GM12878 (cell line): Measurements from ENCODE around the gene BUB1B. TPM values are rescaled to one million over a fixed set of nuclear protein-coding genes. Genes with fewer than 3 reads are reported as not detected.

Experiments
- BCL11A ChIP-seq: IDR thresholded peaks from 2 replicates; pipeline ENCODE4 v1.6.1; 2011; ENCODE audit warnings: low read depth, low read length
- CREM ChIP-seq: IDR thresholded peaks from 2 replicates; pipeline ENCODE4 v1.6.1; 2014; ENCODE audit warnings: antibody characterized with exemption, low read depth
- GABPA ChIP-seq: IDR thresholded peaks from 2 replicates; pipeline ENCODE4 v1.6.1; 2014; ENCODE audit warnings: antibody characterized with exemption, low read depth, mild to moderate bottlenecking, inconsistent platforms
- HDGF ChIP-seq: fragments of 450-650 bp; IDR thresholded peaks from 2 replicates; pipeline ENCODE4 v1.6.1; 2016; ENCODE audit warnings: antibody characterized with exemption
- MAX ChIP-seq: IDR thresholded peaks from 2 replicates; pipeline ENCODE4 v1.6.1; 2012; ENCODE audit warnings: low read depth, low read length, improper control_type of control experiment
- MEF2A ChIP-seq: IDR thresholded peaks from 2 replicates; pipeline ENCODE4 v1.6.1; 2011; ENCODE audit warnings: low read depth, mild to moderate bottlenecking, low read length, moderate library complexity; ENCODE audit not compliant: insufficient read depth
- MTA2 ChIP-seq: fragments of 450-650 bp; IDR thresholded peaks from 2 replicates; pipeline ENCODE4 v1.6.1; 2016; ENCODE audit warnings: low read depth, mild to moderate bottlenecking, moderate library complexity
- NFIC ChIP-seq: IDR thresholded peaks from 2 replicates; pipeline ENCODE4 v1.6.1; 2012; ENCODE audit warnings: low read depth, mild to moderate bottlenecking, inconsistent platforms, low read length, moderate library complexity
- NRF1 ChIP-seq: conservative IDR thresholded peaks from 2 replicates; pipeline ENCODE4 v1.6.1; 2011; ENCODE audit warnings: mild to moderate bottlenecking, low read depth, low read length, improper control_type of control experiment
- PAX8 ChIP-seq: fragments of 450-650 bp; IDR thresholded peaks from 2 replicates; pipeline ENCODE4 v1.6.1; 2017; ENCODE audit warnings: mild to moderate bottlenecking, moderate library complexity
- PRDM15 ChIP-seq: fragments of 450-650 bp; formaldehyde crosslinking; IDR thresholded peaks from 2 replicates; pipeline ENCODE4 v1.4.0; 2020; ENCODE audit warnings: mild to moderate bottlenecking, moderate library complexity
- REST ChIP-seq: IDR thresholded peaks from 2 replicates; pipeline ENCODE4 v1.6.1; 2012; ENCODE audit warnings: mild to moderate bottlenecking, low read depth, low read length
- STAT3 ChIP-seq: IDR thresholded peaks from 2 replicates; pipeline ENCODE4 v1.6.1; 2011; ENCODE audit warnings: low read depth, low read length, improper control_type of control experiment
- TARDBP ChIP-seq: IDR thresholded peaks from 2 replicates; pipeline ENCODE4 v1.6.1; 2016; ENCODE audit warnings: borderline replicate concordance
- TCF12 ChIP-seq: IDR thresholded peaks from 2 replicates; pipeline ENCODE4 v1.6.1; 2011; ENCODE audit warnings: low read depth, mild to moderate bottlenecking, low read length
- USF2 ChIP-seq: IDR thresholded peaks from 2 replicates; pipeline ENCODE4 v1.6.1; 2011; ENCODE audit warnings: low read depth, low read length, improper control_type of control experiment, borderline replicate concordance
- YY1 ChIP-seq: IDR thresholded peaks from 2 replicates; pipeline ENCODE4 v1.6.1; 2011; ENCODE audit warnings: low read depth, mild to moderate bottlenecking, low read length
- ZBTB11 ChIP-seq: fragments of 450-650 bp; formaldehyde crosslinking; IDR thresholded peaks from 2 replicates; pipeline ENCODE4 v1.5.0; 2022; ENCODE audit warnings: mild to moderate bottlenecking, missing genetic modification characterization
- polyA plus RNA-seq, 11 experiments: library from polyadenylated mRNA; depleted of rRNA in 4 of 11; unstranded in 6 of 11; stranded (reverse) in 5 of 11; fragments of >200 nt; fragmentation: Nextera tagmentation in 4 of 11; fragmentation: Illumina TruSeq in 1 of 11; extraction: Ambion mirVana in 4 of 11; extraction: Trizol in 1 of 11; gene quantifications; 1 replicate in 1 of 11; 2 replicates in 10 of 11; pipeline versions ENCODE4 v1.2.1 to v1.2.3, GENCODE V29; 2011 to 2016; ENCODE audit warnings: inconsistent platforms in 2 of 11, missing spikeins in 2 of 11, low read depth in 1 of 11
- total RNA-seq, 4 experiments: library from RNA; depleted of rRNA in 3 of 4; stranded (reverse); fragments of >200 nt in 3 of 4; fragmentation: Illumina TruSeq in 1 of 4; extraction: Trizol in 1 of 4; gene quantifications; 2 replicates each; pipeline versions ENCODE4 v1.2.1 to v1.2.3, GENCODE V29; 2013 to 2021

The BUB1B gene
- total and polyA plus RNA-seq, 10 of the 15 experiments (the other 5 are each of a cell fraction or from before 2014, with no cell fraction given) = 29.1 to 98.6 (median 77.3) TPM

- no peak for TF ChIP-seq REST
- no peak for TF ChIP-seq ZBTB11 (CRISPR knock-in tag)
- TF ChIP-seq BCL11A = peak; percentile 70; the same call in 1 of the 2 replicates
- TF ChIP-seq PAX8 = no peak
- TF ChIP-seq NRF1 = no peak
- peak; percentile 90 for TF ChIP-seq MEF2A
- no peak for TF ChIP-seq PRDM15 (CRISPR knock-in tag)
- TF ChIP-seq GABPA = no peak
- no peak for TF ChIP-seq USF2
- TF ChIP-seq TARDBP = no peak
- peak; percentile 59 for TF ChIP-seq CREM
- TF ChIP-seq NFIC = peak; percentile 81; the same call in 1 of the 2 replicates
- TF ChIP-seq TCF12 = no peak
- no peak for TF ChIP-seq HDGF
- no peak for TF ChIP-seq MTA2
- no peak for TF ChIP-seq MAX
- TF ChIP-seq STAT3 = 0 out of 2 replicates have a peak, but pooled peaks have one; percentile 24
- TF ChIP-seq YY1 = no peak
These were observed 3.0 kb downstream of the BUB1B start (continued) for GRCh38 chr15:40163657-40164416.
